AG09319 (cell line): Measurements from ENCODE around the gene JUN.

Source experiments
- DNase-seq: peaks from one replicate; pipeline ENCODE4 v3.0.0-alpha.2; 2010; ENCODE audit warnings: low read depth; ENCODE audit errors: extremely low read depth
- CTCF ChIP-seq: IDR thresholded peaks from 2 replicates; pipeline ENCODE4 v1.5.1; 2011; ENCODE audit warnings: low read depth, mild to moderate bottlenecking, inconsistent platforms, low read length, moderate library complexity

The JUN gene

GRCh38 chr1:58798910-58799442 lies 15.1 kb upstream of the JUN start:
- no peak for TF ChIP-seq CTCF
- no peak for DNase-seq

- TF ChIP-seq CTCF, result no peak
- DNase-seq, result no peak
Observed at GRCh38 chr1:58796416-58796815, 12.6 kb upstream of the JUN start.

GRCh38 chr1:58794585-58794984 lies 10.7 kb upstream of the JUN start:
- no peak for DNase-seq
- TF ChIP-seq CTCF, result no peak

- no peak for TF ChIP-seq CTCF
- no peak for DNase-seq
Observed at GRCh38 chr1:58792846-58793245, 9.0 kb upstream of the JUN start.

GRCh38 chr1:58791106-58791505 lies 7.3 kb upstream of the JUN start:
- TF ChIP-seq CTCF, result no peak
- no peak for DNase-seq

- TF ChIP-seq CTCF, result no peak
- no peak for DNase-seq
Observed at GRCh38 chr1:58789996-58790660, 6.3 kb upstream of the JUN start.

- no peak for TF ChIP-seq CTCF
- DNase-seq, result no peak
Observed at GRCh38 chr1:58789322-58789856, 5.5 kb upstream of the JUN start.
